Measurements from ENCODE around the gene FILIP1.

GRCh38 chr6:75460681-75461080 lies 32.9 kb downstream of the FILIP1 start:
- no peak for TF ChIP-seq CTCF (conservative IDR thresholded peaks at IDR 0.05; ENCODE audit: low read length)
- TF ChIP-seq EZH2phosphoT487 (IDR thresholded peaks at IDR 0.05; ENCODE audit: borderline replicate concordance) = no peak

Measured in Loucy (cell line).